NCI-H2227 (cell line): Measurements from ENCODE around the gene RELCH.

ENCODE experiments used
- DNase-seq: peaks from one replicate; lab custom pipeline; 2025; ENCODE audit not compliant: unreplicated experiment; lab: John Stamatoyannopoulos, UW

Gene RELCH

GRCh38 chr18:62249478-62250097, 62.5 kb downstream of the RELCH start:
- DNase-seq: peak; percentile 83

- DNase-seq: no peak
Observed at GRCh38 chr18:62250475-62250874, 63.4 kb downstream of the RELCH start.

GRCh38 chr18:62258093-62258492, 71.0 kb downstream of the RELCH start:
- DNase-seq: no peak

GRCh38 chr18:62258616-62259015, 71.6 kb downstream of the RELCH start:
- DNase-seq: no peak

- no peak for DNase-seq
Observed at GRCh38 chr18:62262061-62262460, 75.0 kb downstream of the RELCH start.

- no peak for DNase-seq
Observed at GRCh38 chr18:62264984-62265383, 77.9 kb downstream of the RELCH start.

GRCh38 chr18:62277045-62277444, 90.0 kb downstream of the RELCH start:
- DNase-seq: no peak

GRCh38 chr18:62279561-62279960, 92.5 kb downstream of the RELCH start:
- DNase-seq: no peak

- no peak for DNase-seq
Observed at GRCh38 chr18:62280058-62280457, 93.0 kb downstream of the RELCH start.

- no peak for DNase-seq
Observed at GRCh38 chr18:62280786-62281185, 93.7 kb downstream of the RELCH start.

- DNase-seq: no peak
Observed at GRCh38 chr18:62281684-62282083, 94.6 kb downstream of the RELCH start.

- DNase-seq: no peak
Observed at GRCh38 chr18:62282188-62282629, 95.2 kb downstream of the RELCH start.

GRCh38 chr18:62284637-62285036, 97.6 kb downstream of the RELCH start:
- DNase-seq: no peak

- no peak for DNase-seq
Observed at GRCh38 chr18:62285281-62285680, 98.2 kb downstream of the RELCH start.

- no peak for DNase-seq
Observed at GRCh38 chr18:62287781-62288664, 101.0 kb downstream of the RELCH start.

GRCh38 chr18:62288665-62289008, 101.6 kb downstream of the RELCH start:
- no peak for DNase-seq

GRCh38 chr18:62289047-62289446, 102.0 kb downstream of the RELCH start:
- DNase-seq: no peak

GRCh38 chr18:62294073-62294472, 107.0 kb downstream of the RELCH start:
- DNase-seq: no peak

GRCh38 chr18:62300359-62300963, 113.4 kb downstream of the RELCH start:
- no peak for DNase-seq

GRCh38 chr18:62301322-62301721, 114.3 kb downstream of the RELCH start:
- no peak for DNase-seq

GRCh38 chr18:62312851-62313250, 125.8 kb downstream of the RELCH start:
- DNase-seq: no peak
